ENCODE measurements around the gene TEAD1. TPM values are rescaled to one million over a fixed set of nuclear protein-coding genes. Genes with fewer than 3 reads are reported as not detected.
A peak's percentile ranks its signal among the peaks of the same experiment; 100 is the strongest.

Gene TEAD1
- total and polyA plus RNA-seq, 2 donors (not counting 3 experiments of a cell fraction or from before 2014, with no cell fraction given) = 15.3 to 49.0 TPM

DNA sequence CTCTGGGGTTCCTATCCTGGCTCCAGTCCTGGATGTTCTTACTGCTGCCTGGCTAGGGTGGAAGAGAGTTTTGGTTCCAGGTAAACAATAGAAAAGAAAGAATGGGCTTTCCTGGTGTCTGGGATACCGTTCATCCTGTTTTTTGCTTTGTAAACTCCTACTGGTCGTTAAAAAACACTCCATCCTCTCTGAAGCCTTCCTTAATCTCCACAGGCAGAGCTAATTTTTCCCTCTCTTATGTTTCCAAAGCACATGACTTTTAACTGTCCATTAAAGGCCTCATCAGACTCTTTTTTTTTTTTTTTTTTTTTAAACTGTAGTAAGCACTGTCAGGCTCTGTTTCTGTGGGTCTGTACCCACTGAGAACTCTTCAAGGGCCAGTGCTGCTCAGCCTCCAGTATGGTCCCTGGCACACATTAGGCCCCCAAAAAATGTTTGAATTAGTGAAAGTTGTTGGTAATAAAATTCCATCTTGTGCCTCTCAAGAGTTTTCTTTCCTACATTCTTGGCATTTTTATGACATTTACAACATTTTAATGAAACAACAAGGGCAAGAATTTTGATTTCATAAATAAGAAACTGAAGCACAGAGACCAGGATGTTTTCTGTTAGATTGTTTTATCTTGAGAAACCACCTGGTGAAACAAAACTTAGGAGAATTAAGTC lies 104.2 kb downstream of the TEAD1 start:
- intact Hi-C loops (cut with micrococcal nuclease) (no loop called here), dilution Hi-C loops (cut with MboI; ENCODE audit: extremely low pct_ligation_motif_present, low sequenced_read_pairs) (no loop called here)
- ChIA-PET POLR2A (no interaction called here), CTCF (interaction anchor here (1.2 kb wide), 1 partner anchor 110 kb away, joined by 3 read pairs; no protein-coding TSS in a partner anchor)
- H3K79me2 ChIP-seq (ENCODE audit: control insufficient read depth, insufficient read depth, low read length) = peaks cover 10% of the 10 kb centered on the region
- H2AFZ ChIP-seq (ENCODE audit: low read depth, low read length) = no peak overlapping the region
- no peaks in the 10 kb centered on the region for H3K27me3 ChIP-seq (ENCODE audit: control insufficient read depth in 2 of 2, insufficient read depth in 2 of 2, low read length in 2 of 2)
- no peaks in the 10 kb centered on the region for H4K20me1 ChIP-seq (replicated peaks; ENCODE audit: control insufficient read depth, extremely low read depth, insufficient read depth, low read length)
- H3K4me3 ChIP-seq (replicated peaks in 1 of 3; ENCODE audit: insufficient read depth in 1 of 3, low read depth in 1 of 3, low read length in 3 of 3) = no peak overlapping the region
- no peaks in the 10 kb centered on the region for H3K9me1 ChIP-seq (replicated peaks; ENCODE audit: control insufficient read depth, extremely low read depth, insufficient read depth, low read length)
- H3K4me1 ChIP-seq (ENCODE audit: control insufficient read depth, extremely low read depth, insufficient read depth, low read length) = no peaks in the 10 kb centered on the region
- DNase-seq (ENCODE audit: low read depth, low spot score) (peak; percentile 27), FAIRE-seq (no peak)
- H3K36me3 ChIP-seq (ENCODE audit: control insufficient read depth in 2 of 2, extremely low read depth in 1 of 2, insufficient read depth in 2 of 2, low read length in 2 of 2) = no peaks in the 10 kb centered on the region
- no peak overlapping the region for H3K4me2 ChIP-seq (ENCODE audit: insufficient read depth, low read length)
- TF ChIP-seq, protein P1, sequence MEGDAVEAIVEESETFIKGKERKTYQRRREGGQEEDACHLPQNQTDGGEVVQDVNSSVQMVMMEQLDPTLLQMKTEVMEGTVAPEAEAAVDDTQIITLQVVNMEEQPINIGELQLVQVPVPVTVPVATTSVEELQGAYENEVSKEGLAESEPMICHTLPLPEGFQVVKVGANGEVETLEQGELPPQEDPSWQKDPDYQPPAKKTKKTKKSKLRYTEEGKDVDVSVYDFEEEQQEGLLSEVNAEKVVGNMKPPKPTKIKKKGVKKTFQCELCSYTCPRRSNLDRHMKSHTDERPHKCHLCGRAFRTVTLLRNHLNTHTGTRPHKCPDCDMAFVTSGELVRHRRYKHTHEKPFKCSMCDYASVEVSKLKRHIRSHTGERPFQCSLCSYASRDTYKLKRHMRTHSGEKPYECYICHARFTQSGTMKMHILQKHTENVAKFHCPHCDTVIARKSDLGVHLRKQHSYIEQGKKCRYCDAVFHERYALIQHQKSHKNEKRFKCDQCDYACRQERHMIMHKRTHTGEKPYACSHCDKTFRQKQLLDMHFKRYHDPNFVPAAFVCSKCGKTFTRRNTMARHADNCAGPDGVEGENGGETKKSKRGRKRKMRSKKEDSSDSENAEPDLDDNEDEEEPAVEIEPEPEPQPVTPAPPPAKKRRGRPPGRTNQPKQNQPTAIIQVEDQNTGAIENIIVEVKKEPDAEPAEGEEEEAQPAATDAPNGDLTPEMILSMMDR (IDR thresholded peaks at IDR 0.05; ENCODE audit: extremely low read depth in 1 of 2, insufficient read depth in 1 of 2, low read depth in 1 of 2, low read length in 2 of 2) = no peak
- TF ChIP-seq MYC (IDR thresholded peaks at IDR 0.05; ENCODE audit: low read depth, low read length) (no peak), POLR2A (IDR thresholded peaks at IDR 0.05; ENCODE audit: low read depth, low read length) (no peak), POLR2AphosphoS5 (IDR thresholded peaks at IDR 0.05; ENCODE audit: insufficient read depth, low read depth, low read length) (no peak), FOS (IDR thresholded peaks at IDR 0.05; ENCODE audit: borderline replicate concordance, insufficient read depth, low read length) (no peak), GATA2 (IDR thresholded peaks at IDR 0.05; ENCODE audit: insufficient read depth, insufficient read length, low read depth, low read length) (no peak), JUN (IDR thresholded peaks at IDR 0.05; ENCODE audit: borderline replicate concordance, insufficient read depth, insufficient read length, low read depth) (no peak), EZH2 (IDR thresholded peaks at IDR 0.05; ENCODE audit: borderline replicate concordance, low read depth, low read length, severe bottlenecking) (no peak)
- TF ChIP-seq, protein P2, sequence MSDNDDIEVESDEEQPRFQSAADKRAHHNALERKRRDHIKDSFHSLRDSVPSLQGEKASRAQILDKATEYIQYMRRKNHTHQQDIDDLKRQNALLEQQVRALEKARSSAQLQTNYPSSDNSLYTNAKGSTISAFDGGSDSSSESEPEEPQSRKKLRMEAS (IDR thresholded peaks at IDR 0.05; ENCODE audit: insufficient read depth, insufficient read length) = no peak
- H3K9me3 ChIP-seq (replicated peaks; ENCODE audit: control insufficient read depth, insufficient read depth, low read length) = no peaks in the 10 kb centered on the region
- no peak overlapping the region for H3K9ac ChIP-seq (replicated peaks; ENCODE audit: extremely low read depth, insufficient read depth, low read length)
- no peak overlapping the region for H3K27ac ChIP-seq (ENCODE audit: insufficient read depth, low read depth, low read length)
- BruUV-seq (replicated peaks) = no TSS peak
